Measurements from ENCODE around the gene LASP1.

GRCh38 chr17:38898291-38898679 lies 28.4 kb downstream of the LASP1 start:
- TF ChIP-seq RAD21 (IDR thresholded peaks at IDR 0.05; ENCODE audit: low read depth) (no peak), MAX (IDR thresholded peaks at IDR 0.05) (no peak), NFIC (IDR thresholded peaks at IDR 0.05) (no peak), TAF1 (IDR thresholded peaks at IDR 0.05; ENCODE audit: low read depth) (no peak), REST (IDR thresholded peaks at IDR 0.05; ENCODE audit: low read depth) (no peak), EGR1 (IDR thresholded peaks at IDR 0.05) (no peak), TEAD4 (IDR thresholded peaks at IDR 0.05) (no peak), EP300 (IDR thresholded peaks at IDR 0.05; ENCODE audit: borderline replicate concordance) (no peak), CREB1 (IDR thresholded peaks at IDR 0.05; ENCODE audit: low read depth) (no peak), FOXM1 (IDR thresholded peaks at IDR 0.05; ENCODE audit: borderline replicate concordance, low read depth) (no peak), USF1 (IDR thresholded peaks at IDR 0.05) (no peak)
